OCI-LY3 (cell line): ENCODE results near the gene CEP78.

ENCODE experiments used
- H2AFZ ChIP-seq: fragments of 200-600, 300-600 bp; shearing (Covaris generic); 2 replicates; pipeline ENCODE4 v1.6.0; 2014; ENCODE audit warnings: antibody characterized with exemption, low read depth, low read length
- H3K27ac ChIP-seq: fragments of 200-600, 300-600 bp; sonication (generic); 2 replicates; pipeline ENCODE4 v1.5.1; 2014; ENCODE audit warnings: mild to moderate bottlenecking, low read length, moderate library complexity, mixed read lengths
- H3K27me3 ChIP-seq: fragments of 200-600, 300-600 bp; sonication (generic); 2 replicates; pipeline ENCODE4 v1.6.1; 2014; ENCODE audit warnings: low read depth, low read length, mixed read lengths
- H3K36me3 ChIP-seq: fragments of 200-600, 300-600 bp; sonication (generic); replicated peaks from 2 replicates; pipeline ENCODE3; 2014; ENCODE audit warnings: low read depth, low read length, mixed read lengths
- H3K4me1 ChIP-seq: fragments of 300-600, 200-600 bp; sonication (generic); 2 replicates; pipeline ENCODE4 v1.6.1; 2014; ENCODE audit warnings: low read length, mixed read lengths
- H3K4me2 ChIP-seq: fragments of 200-600, 300-600 bp; sonication (generic); 2 replicates; pipeline ENCODE4 v1.6.1; 2014; ENCODE audit warnings: low read length, mixed read lengths
- H3K4me3 ChIP-seq: fragments of 300-600, 200-600 bp; sonication (generic); 2 replicates; pipeline ENCODE4 v1.5.1; 2014; ENCODE audit warnings: antibody characterized with exemption, mild to moderate bottlenecking, low read length, moderate library complexity
- H3K79me2 ChIP-seq: fragments of 300-600, 200-600 bp; shearing (Covaris generic); 2 replicates; pipeline ENCODE4 v1.6.1; 2014; ENCODE audit warnings: mild to moderate bottlenecking, low read length, mixed read lengths
- H3K9ac ChIP-seq: fragments of 300-600, 200-600 bp; shearing (Covaris generic); 2 replicates; pipeline ENCODE4 v1.6.0; 2014; ENCODE audit warnings: mild to moderate bottlenecking, low read length, moderate library complexity
- H3K9me3 ChIP-seq: fragments of 200-600, 300-600 bp; shearing (Covaris generic); 2 replicates; pipeline ENCODE4 v1.6.1; 2014; ENCODE audit warnings: low read length, mixed read lengths; ENCODE audit not compliant: insufficient read depth
- H4K20me1 ChIP-seq: fragments of 200-600, 300-600 bp; sonication (generic); 2 replicates; pipeline ENCODE4 v1.6.1; 2016; ENCODE audit warnings: low read length, mixed read lengths; ENCODE audit not compliant: insufficient read depth
- EZH2phosphoT487 ChIP-seq: fragments of 200-600 bp; shearing (Covaris generic); IDR thresholded peaks from 2 replicates; pipeline ENCODE4 v1.6.1; 2018; ENCODE audit warnings: antibody characterized with exemption, mixed run types, low read depth
- TF ChIP-seq, protein P1 (sequence below): fragments of 200-600, 300-600 bp; sonication (generic); IDR thresholded peaks from 2 replicates; pipeline ENCODE4 v1.5.1; 2014; ENCODE audit warnings: antibody characterized with exemption, low read length, low read depth

The CEP78 gene

GRCh38 chr9:78248635-78249034 is 12.8 kb downstream of the CEP78 start:
- no peak for TF ChIP-seq EZH2phosphoT487
- TF ChIP-seq, protein P1, sequence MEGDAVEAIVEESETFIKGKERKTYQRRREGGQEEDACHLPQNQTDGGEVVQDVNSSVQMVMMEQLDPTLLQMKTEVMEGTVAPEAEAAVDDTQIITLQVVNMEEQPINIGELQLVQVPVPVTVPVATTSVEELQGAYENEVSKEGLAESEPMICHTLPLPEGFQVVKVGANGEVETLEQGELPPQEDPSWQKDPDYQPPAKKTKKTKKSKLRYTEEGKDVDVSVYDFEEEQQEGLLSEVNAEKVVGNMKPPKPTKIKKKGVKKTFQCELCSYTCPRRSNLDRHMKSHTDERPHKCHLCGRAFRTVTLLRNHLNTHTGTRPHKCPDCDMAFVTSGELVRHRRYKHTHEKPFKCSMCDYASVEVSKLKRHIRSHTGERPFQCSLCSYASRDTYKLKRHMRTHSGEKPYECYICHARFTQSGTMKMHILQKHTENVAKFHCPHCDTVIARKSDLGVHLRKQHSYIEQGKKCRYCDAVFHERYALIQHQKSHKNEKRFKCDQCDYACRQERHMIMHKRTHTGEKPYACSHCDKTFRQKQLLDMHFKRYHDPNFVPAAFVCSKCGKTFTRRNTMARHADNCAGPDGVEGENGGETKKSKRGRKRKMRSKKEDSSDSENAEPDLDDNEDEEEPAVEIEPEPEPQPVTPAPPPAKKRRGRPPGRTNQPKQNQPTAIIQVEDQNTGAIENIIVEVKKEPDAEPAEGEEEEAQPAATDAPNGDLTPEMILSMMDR = no peak
- Histone ChIP-seq H3K27ac (no peak overlapping the region), H3K4me1 (no peaks in the 10 kb centered on the region), H3K27me3 (no peaks in the 10 kb centered on the region), H2AFZ (no peak overlapping the region), H3K79me2 (no peaks in the 10 kb centered on the region), H3K4me3 (no peak overlapping the region), H4K20me1 (no peaks in the 10 kb centered on the region), H3K36me3 (peaks cover 16% of the 10 kb centered on the region), H3K4me2 (no peak overlapping the region), H3K9me3 (no peaks in the 10 kb centered on the region), H3K9ac (no peak overlapping the region)

DNA sequence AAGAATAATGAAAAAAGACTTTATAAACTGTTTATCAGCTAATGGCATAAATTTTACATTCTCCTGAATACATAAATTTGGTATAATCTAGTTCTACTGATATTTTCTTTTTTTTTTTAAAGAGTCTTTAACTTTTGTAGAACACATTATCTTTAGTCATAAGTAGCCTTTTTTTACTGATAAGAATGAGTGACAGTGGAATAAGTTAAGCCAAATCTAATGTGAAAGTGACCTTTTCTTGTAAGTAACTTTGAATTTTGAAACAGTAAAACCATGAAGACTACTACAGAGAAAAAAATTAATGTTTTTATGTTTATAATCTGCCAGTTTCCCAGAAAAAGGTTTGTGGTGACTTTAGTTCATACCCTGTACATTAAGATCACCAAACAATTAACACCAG is 13.7 kb downstream of the CEP78 start:
- Histone ChIP-seq H3K9ac (no peak overlapping the region), H3K36me3 (peaks cover 18% of the 10 kb centered on the region), H3K4me3 (no peak overlapping the region)

DNA sequence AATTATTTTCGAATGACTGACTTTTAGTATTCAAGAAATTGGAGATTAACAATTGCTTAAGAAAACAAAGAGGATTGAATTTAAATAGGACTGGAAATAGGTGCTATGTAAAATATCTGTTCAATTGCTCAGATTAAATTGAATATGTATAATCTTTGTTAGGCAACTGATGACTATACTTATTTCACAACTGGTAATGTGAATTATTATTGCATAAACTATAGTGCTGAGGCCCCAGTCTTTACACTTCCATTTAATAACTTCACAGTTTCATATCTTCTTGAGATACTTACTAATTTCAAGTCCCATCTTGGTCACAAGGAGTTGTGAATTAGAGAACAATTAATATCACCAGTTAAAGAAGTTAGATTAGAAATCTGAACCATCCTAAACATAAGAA is 16.7 kb downstream of the CEP78 start:
- no peak overlapping the region for H3K27ac ChIP-seq
- no peaks in the 10 kb centered on the region for H4K20me1 ChIP-seq
- no peaks in the 10 kb centered on the region for H3K9me3 ChIP-seq
- no peaks in the 10 kb centered on the region for H3K27me3 ChIP-seq
- no peak overlapping the region for H2AFZ ChIP-seq
- no peaks in the 10 kb centered on the region for H3K4me1 ChIP-seq
- H3K4me3 ChIP-seq = no peak overlapping the region
- no peak overlapping the region for H3K4me2 ChIP-seq
- no peak overlapping the region for H3K9ac ChIP-seq
- H3K79me2 ChIP-seq = no peaks in the 10 kb centered on the region
- TF ChIP-seq, protein P1 = no peak
- no peak for TF ChIP-seq EZH2phosphoT487
- H3K36me3 ChIP-seq = peaks cover 16% of the 10 kb centered on the region

More for the DNA sequence above, 13.7 kb downstream of the CEP78 start:
- TF ChIP-seq, protein P1 = no peak
- no peak for TF ChIP-seq EZH2phosphoT487
- Histone ChIP-seq H3K27ac (no peak overlapping the region), H3K9me3 (no peaks in the 10 kb centered on the region), H3K4me2 (no peak overlapping the region), H4K20me1 (no peaks in the 10 kb centered on the region), H3K27me3 (no peaks in the 10 kb centered on the region), H3K4me1 (no peaks in the 10 kb centered on the region), H3K79me2 (no peaks in the 10 kb centered on the region), H2AFZ (no peak overlapping the region)

GRCh38 chr9:78253285-78253684 is 17.4 kb downstream of the CEP78 start:
- Histone ChIP-seq H3K27ac (no peak overlapping the region), H3K9me3 (no peaks in the 10 kb centered on the region), H3K4me3 (no peak overlapping the region), H4K20me1 (no peaks in the 10 kb centered on the region), H3K9ac (no peak overlapping the region), H3K27me3 (no peaks in the 10 kb centered on the region), H3K79me2 (no peaks in the 10 kb centered on the region), H3K4me2 (no peak overlapping the region), H2AFZ (no peak overlapping the region), H3K4me1 (no peaks in the 10 kb centered on the region), H3K36me3 (peaks cover 16% of the 10 kb centered on the region)
- no peak for TF ChIP-seq EZH2phosphoT487
- TF ChIP-seq, protein P1 = no peak
